Kidney (tissue), 14 donors: ENCODE measurements around the gene STOX2. TPM values are rescaled to one million over a fixed set of nuclear protein-coding genes. Genes with fewer than 3 reads are reported as not detected.
A peak's percentile ranks its signal among the peaks of the same experiment; 100 is the strongest.

Experiments
- DNase-seq, 5 donors: peaks; one replicate each; pipeline ENCODE4 v3.0.0-alpha.2; 2013 to 2020
- FAIRE-seq: peaks from 2 replicates; lab custom pipeline; 2012; peaks lifted over from hg19 to GRCh38; lab: Jason Lieb, UNC
- H3K27ac ChIP-seq, 2 donors: one replicate each; pipeline ENCODE4 v1.7.0; 2013; ENCODE audit warnings: low read depth in 2 of 2, low read length in 2 of 2, inconsistent platforms in 1 of 2
- H3K27me3 ChIP-seq: one replicate; pipeline ENCODE4 v1.7.1; 2013; ENCODE audit warnings: low read length, inconsistent platforms; ENCODE audit not compliant: control insufficient read depth, insufficient read depth
- H3K36me3 ChIP-seq, 3 donors: one replicate each; pipeline versions ENCODE4 v1.7.0 to v1.7.1; 2013; ENCODE audit warnings: low read length in 3 of 3, control low read depth in 1 of 3, inconsistent platforms in 1 of 3; ENCODE audit not compliant: insufficient read depth in 3 of 3, control insufficient read depth in 2 of 3
- H3K4me1 ChIP-seq, 3 donors: one replicate each; pipeline versions ENCODE4 v1.7.0 to v1.7.1; 2013; ENCODE audit warnings: low read length in 3 of 3, inconsistent platforms in 1 of 3, low read depth in 1 of 3; ENCODE audit not compliant: control insufficient read depth in 2 of 3, insufficient read depth in 2 of 3
- H3K4me3 ChIP-seq, 3 donors: one replicate each; pipeline versions ENCODE4 v1.7.0 to v1.8.1; 2013; ENCODE audit warnings: low read length in 3 of 3, control low read depth in 1 of 3, inconsistent platforms in 1 of 3
- H3K9ac ChIP-seq, 3 donors: one replicate each; pipeline versions ENCODE4 v1.7.0 to v1.7.1; 2013; ENCODE audit warnings: low read length in 3 of 3, control low read depth in 1 of 3, inconsistent platforms in 1 of 3
- H3K9me3 ChIP-seq, 3 donors: one replicate each; pipeline versions ENCODE4 v1.7.0 to v1.7.1; 2013; ENCODE audit warnings: low read length in 3 of 3, control low read depth in 1 of 3, inconsistent platforms in 1 of 3; ENCODE audit not compliant: control insufficient read depth in 2 of 3, insufficient read depth in 1 of 3
- CTCF ChIP-seq: IDR thresholded peaks from 3 replicates; pipeline ENCODE4 v1.5.1; 2012; ENCODE audit warnings: mild to moderate bottlenecking, moderate library complexity, borderline replicate concordance; ENCODE audit not compliant: insufficient read depth; ENCODE audit errors: extremely low read depth
- intact Hi-C: fragments of 100-400 bp; cut with DNase I; formaldehyde crosslinking; loops from one replicate; pipeline ENCODE4 v1.11.1; 2022
- polyA plus RNA-seq: library from polyadenylated mRNA; stranded (reverse); fragments of 350-450 nt; fragmentation: Illumina TruSeq; extraction: RNeasy Lipid Tissue Mini Kit (QIAGEN cat#74804); gene quantifications from one replicate; pipeline ENCODE4 v1.2.3, GENCODE V29; 2014; ENCODE audit warnings: low read depth, low replicate concordance; ENCODE audit not compliant: insufficient read depth
- total RNA-seq: library from RNA; stranded (reverse); fragmentation: NEBNext Ultra II Directional; extraction: Animal tissue kit (Norgen Biotek cat#: 25700); gene quantifications from one replicate; pipeline ENCODE4 v1.2.1, GENCODE V29; 2021
- donor health status: control.
- donor health status: control.
- donor health status: control.
- donor health status: control.
- donor health status: control.
- donor health status: DM: yes; HTN: yes; CAD: no.
- donor health status: Normal renal cell carcinoma (clear cell type).

The STOX2 gene
- total and polyA plus RNA-seq, 2 donors from 2014 or later: 0.69 to 31.8 TPM

GRCh38 chr4:183986291-183986970, 81.3 kb downstream of the STOX2 start:
- DNase-seq (no peak), FAIRE-seq (no peak)
- H3K27ac ChIP-seq: no peak overlapping the region
- no peak overlapping the region for H3K9ac ChIP-seq
- TF ChIP-seq CTCF: no peak
- intact Hi-C loops: no loop called here
- no peak overlapping the region for H3K4me3 ChIP-seq
- no peaks in the 10 kb centered on the region for H3K36me3 ChIP-seq
- H3K4me1 ChIP-seq: peaks cover 0 to 10% (median 0%) of the 10 kb centered on the region in 3 donors
- H3K9me3 ChIP-seq: no peaks in the 10 kb centered on the region
- no peaks in the 10 kb centered on the region for H3K27me3 ChIP-seq

GRCh38 chr4:183986971-183987946, 82.2 kb downstream of the STOX2 start:
- FAIRE-seq (no peak), DNase-seq (peak; percentile 71 to 85 (median 84))
- Histone ChIP-seq H3K4me1 (peaks cover 0 to 10% (median 0%) of the 10 kb centered on the region in 3 donors), H3K4me3 (peak overlapping the region; percentile 23 to 61 (median 42)), H3K27ac (no peak overlapping the region), H3K9me3 (no peaks in the 10 kb centered on the region), H3K9ac (peak overlapping the region in 2 of 3 donors; percentile 24 to 42), H3K36me3 (no peaks in the 10 kb centered on the region), H3K27me3 (no peaks in the 10 kb centered on the region)
- TF ChIP-seq CTCF: no peak
- intact Hi-C loops: no loop called here

- FAIRE-seq (no peak), DNase-seq (peak; percentile 64 to 92 (median 79))
- intact Hi-C loops: no loop called here
- no peaks in the 10 kb centered on the region for H3K9me3 ChIP-seq
- no peaks in the 10 kb centered on the region for H3K36me3 ChIP-seq
- peak overlapping the region; percentile 23 to 61 (median 42) for H3K4me3 ChIP-seq
- H3K9ac ChIP-seq: peak overlapping the region in 1 of 3 donors; percentile 24
- no peak overlapping the region for H3K27ac ChIP-seq
- no peaks in the 10 kb centered on the region for H3K27me3 ChIP-seq
- H3K4me1 ChIP-seq: peaks cover 0 to 10% (median 0%) of the 10 kb centered on the region in 3 donors
- TF ChIP-seq CTCF: no peak
These were observed 82.9 kb downstream of the STOX2 start for GRCh38 chr4:183987987-183988392.
